Measurements from ENCODE around the gene RAVER1.

DNA sequence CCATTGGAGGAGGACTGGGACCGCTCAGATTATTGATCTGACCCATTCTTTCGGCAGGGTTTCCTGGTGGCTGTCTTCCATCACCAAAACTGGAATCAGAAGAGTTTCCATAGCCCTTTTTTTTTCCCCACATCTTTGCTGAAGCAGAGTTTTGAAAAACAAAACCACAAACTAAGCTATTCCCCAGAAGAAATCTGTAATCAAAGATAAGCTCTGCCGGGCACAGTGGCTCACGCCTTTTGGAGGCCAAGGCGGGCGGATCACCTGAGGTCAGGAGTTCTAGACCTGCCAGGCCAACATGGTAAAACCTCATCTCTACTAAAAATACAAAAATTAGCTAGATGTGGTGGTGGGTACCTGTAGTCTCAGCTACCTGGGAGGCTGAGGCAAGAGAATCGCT is 66.6 kb downstream of the RAVER1 start:
- TF ChIP-seq, protein P1, sequence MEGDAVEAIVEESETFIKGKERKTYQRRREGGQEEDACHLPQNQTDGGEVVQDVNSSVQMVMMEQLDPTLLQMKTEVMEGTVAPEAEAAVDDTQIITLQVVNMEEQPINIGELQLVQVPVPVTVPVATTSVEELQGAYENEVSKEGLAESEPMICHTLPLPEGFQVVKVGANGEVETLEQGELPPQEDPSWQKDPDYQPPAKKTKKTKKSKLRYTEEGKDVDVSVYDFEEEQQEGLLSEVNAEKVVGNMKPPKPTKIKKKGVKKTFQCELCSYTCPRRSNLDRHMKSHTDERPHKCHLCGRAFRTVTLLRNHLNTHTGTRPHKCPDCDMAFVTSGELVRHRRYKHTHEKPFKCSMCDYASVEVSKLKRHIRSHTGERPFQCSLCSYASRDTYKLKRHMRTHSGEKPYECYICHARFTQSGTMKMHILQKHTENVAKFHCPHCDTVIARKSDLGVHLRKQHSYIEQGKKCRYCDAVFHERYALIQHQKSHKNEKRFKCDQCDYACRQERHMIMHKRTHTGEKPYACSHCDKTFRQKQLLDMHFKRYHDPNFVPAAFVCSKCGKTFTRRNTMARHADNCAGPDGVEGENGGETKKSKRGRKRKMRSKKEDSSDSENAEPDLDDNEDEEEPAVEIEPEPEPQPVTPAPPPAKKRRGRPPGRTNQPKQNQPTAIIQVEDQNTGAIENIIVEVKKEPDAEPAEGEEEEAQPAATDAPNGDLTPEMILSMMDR (IDR thresholded peaks at IDR 0.05; ENCODE audit: borderline replicate concordance, extremely low read depth, low read length, poor library complexity, severe bottlenecking): no peak
- no peak for TF ChIP-seq EZH2 (IDR thresholded peaks at IDR 0.05; ENCODE audit: borderline replicate concordance, low read depth, low read length, severe bottlenecking)
